ENCODE results near the gene RHBDF1.

DNA sequence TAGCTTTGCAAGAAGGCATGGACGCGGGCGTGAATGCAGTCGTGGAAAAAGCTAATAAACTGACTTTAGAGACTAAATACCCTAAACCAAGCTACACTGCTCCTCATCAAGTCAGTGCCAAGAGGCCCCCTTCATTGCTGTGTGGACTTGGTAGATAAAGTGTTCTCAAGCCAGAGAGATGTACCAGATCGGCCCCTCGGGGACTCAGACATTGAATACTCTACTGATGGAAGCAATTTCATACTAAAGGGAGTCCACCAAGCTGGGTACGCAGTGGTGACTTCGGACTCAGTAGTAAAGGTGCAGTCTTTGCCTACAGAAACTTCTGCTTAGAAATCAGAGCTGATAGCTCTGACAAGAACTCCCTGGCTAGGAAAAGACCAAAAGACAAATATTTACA is 27.8 kb downstream of the RHBDF1 start:
- TF ChIP-seq, protein P1, sequence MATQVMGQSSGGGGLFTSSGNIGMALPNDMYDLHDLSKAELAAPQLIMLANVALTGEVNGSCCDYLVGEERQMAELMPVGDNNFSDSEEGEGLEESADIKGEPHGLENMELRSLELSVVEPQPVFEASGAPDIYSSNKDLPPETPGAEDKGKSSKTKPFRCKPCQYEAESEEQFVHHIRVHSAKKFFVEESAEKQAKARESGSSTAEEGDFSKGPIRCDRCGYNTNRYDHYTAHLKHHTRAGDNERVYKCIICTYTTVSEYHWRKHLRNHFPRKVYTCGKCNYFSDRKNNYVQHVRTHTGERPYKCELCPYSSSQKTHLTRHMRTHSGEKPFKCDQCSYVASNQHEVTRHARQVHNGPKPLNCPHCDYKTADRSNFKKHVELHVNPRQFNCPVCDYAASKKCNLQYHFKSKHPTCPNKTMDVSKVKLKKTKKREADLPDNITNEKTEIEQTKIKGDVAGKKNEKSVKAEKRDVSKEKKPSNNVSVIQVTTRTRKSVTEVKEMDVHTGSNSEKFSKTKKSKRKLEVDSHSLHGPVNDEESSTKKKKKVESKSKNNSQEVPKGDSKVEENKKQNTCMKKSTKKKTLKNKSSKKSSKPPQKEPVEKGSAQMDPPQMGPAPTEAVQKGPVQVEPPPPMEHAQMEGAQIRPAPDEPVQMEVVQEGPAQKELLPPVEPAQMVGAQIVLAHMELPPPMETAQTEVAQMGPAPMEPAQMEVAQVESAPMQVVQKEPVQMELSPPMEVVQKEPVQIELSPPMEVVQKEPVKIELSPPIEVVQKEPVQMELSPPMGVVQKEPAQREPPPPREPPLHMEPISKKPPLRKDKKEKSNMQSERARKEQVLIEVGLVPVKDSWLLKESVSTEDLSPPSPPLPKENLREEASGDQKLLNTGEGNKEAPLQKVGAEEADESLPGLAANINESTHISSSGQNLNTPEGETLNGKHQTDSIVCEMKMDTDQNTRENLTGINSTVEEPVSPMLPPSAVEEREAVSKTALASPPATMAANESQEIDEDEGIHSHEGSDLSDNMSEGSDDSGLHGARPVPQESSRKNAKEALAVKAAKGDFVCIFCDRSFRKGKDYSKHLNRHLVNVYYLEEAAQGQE (IDR thresholded peaks at IDR 0.05; ENCODE audit: unreplicated experiment), result no peak
- no peak for TF ChIP-seq CTCF (conservative IDR thresholded peaks at IDR 0.05; ENCODE audit: low read depth in 2 of 2)
- TF ChIP-seq EZH2phosphoT487 (IDR thresholded peaks at IDR 0.05; ENCODE audit: unreplicated experiment), result no peak
- no peak for TF ChIP-seq POLR2AphosphoS5 (IDR thresholded peaks at IDR 0.05; ENCODE audit: low read depth)
- TF ChIP-seq EZH2 (IDR thresholded peaks at IDR 0.05; ENCODE audit: low read depth, unreplicated experiment), result no peak
- no peak for TF ChIP-seq CREB1 (CRISPR knock-in tag; IDR thresholded peaks at IDR 0.05; ENCODE audit: low read depth)

Measured in GM23338 (cell line).